WTC11 (cell line): ENCODE measurements around the gene SEC31B. TPM values are rescaled to one million over a fixed set of nuclear protein-coding genes. Genes with fewer than 3 reads are reported as not detected.

ENCODE experiments used
- ATAC-seq: fragments of 200-7000 bp; cut with Tn5 transposase; 2 replicates; pipeline ENCODE4 v1.10.0; 2021; ENCODE audit warnings: mild to moderate bottlenecking, moderate library complexity
- CTCF ChIA-PET: fragments of 300-600 bp; sonication (Branson Sonifier 250); formaldehyde crosslinking; loops from one replicate; lab custom pipeline; 2021; ENCODE audit warnings: antibody characterized with exemption; lab: Charles Lee
- POLR2A ChIA-PET: fragments of 350-600 bp; sonication (Branson Sonifier 250); formaldehyde crosslinking; loops from one replicate; lab custom pipeline; 2021; ENCODE audit warnings: antibody characterized with exemption; lab: Charles Lee
- DNase-seq: peaks from one replicate; pipeline ENCODE4 v3.0.0; 2021; ENCODE audit warnings: low spot score
- H3K27ac Mint-ChIP-seq: 2 replicates; pipeline ENCODE4 v1.8.0; 2021; ENCODE audit warnings: mixed read lengths
- H3K27me3 Mint-ChIP-seq: 2 replicates; pipeline ENCODE4 v1.8.0; 2021; ENCODE audit warnings: low read depth, mild to moderate bottlenecking, moderate library complexity, mixed read lengths
- H3K36me3 Mint-ChIP-seq: 2 replicates; pipeline ENCODE4 v1.8.0; 2021; ENCODE audit warnings: mixed read lengths
- H3K4me1 Mint-ChIP-seq: 2 replicates; pipeline ENCODE4 v1.8.0; 2022; ENCODE audit warnings: mixed read lengths
- H3K4me3 Mint-ChIP-seq: 2 replicates; pipeline ENCODE4 v1.8.0; 2021; ENCODE audit warnings: mild to moderate bottlenecking, moderate library complexity, mixed read lengths
- H3K9me3 Mint-ChIP-seq: 2 replicates; pipeline ENCODE4 v1.8.0; 2021; ENCODE audit warnings: mixed read lengths
- AFF4 ChIP-seq: sonication (generic); formaldehyde crosslinking; IDR thresholded peaks from 2 replicates; pipeline ENCODE4 v1.8.1; 2023; ENCODE audit warnings: mild to moderate bottlenecking, missing genetic modification reagents, borderline replicate concordance
- E2F1 ChIP-seq: sonication (generic); formaldehyde crosslinking; IDR thresholded peaks from 2 replicates; pipeline ENCODE4 v1.8.0; 2022; ENCODE audit warnings: mild to moderate bottlenecking, missing genetic modification reagents
- ELF4 ChIP-seq: sonication (generic); formaldehyde crosslinking; IDR thresholded peaks from 2 replicates; pipeline ENCODE4 v1.8.1; 2022; ENCODE audit warnings: low read depth, mild to moderate bottlenecking, moderate library complexity, missing genetic modification reagents
- ETV6 ChIP-seq: sonication (generic); formaldehyde crosslinking; IDR thresholded peaks from 2 replicates; pipeline ENCODE4 v1.8.1; 2022; ENCODE audit warnings: mild to moderate bottlenecking, missing genetic modification reagents
- FOXP1 ChIP-seq: sonication (generic); formaldehyde crosslinking; IDR thresholded peaks from 2 replicates; pipeline ENCODE4 v1.8.0; 2022; ENCODE audit warnings: missing genetic modification reagents, mild to moderate bottlenecking, moderate library complexity, borderline replicate concordance
- IRF1 ChIP-seq: sonication (generic); formaldehyde crosslinking; IDR thresholded peaks from 2 replicates; pipeline ENCODE4 v1.8.0; 2023; ENCODE audit warnings: missing genetic modification reagents
- PRDM15 ChIP-seq: sonication (generic); formaldehyde crosslinking; IDR thresholded peaks from 2 replicates; pipeline ENCODE4 v1.8.0; 2022; ENCODE audit warnings: missing genetic modification reagents
- RORB ChIP-seq: fragments of 250-450 bp; sonication (Bioruptor Pico); IDR thresholded peaks from 2 replicates; pipeline ENCODE4 v1.9.0; 2021; ENCODE audit warnings: mild to moderate bottlenecking
- STAT6 ChIP-seq: sonication (generic); formaldehyde crosslinking; conservative IDR thresholded peaks from 2 replicates; pipeline ENCODE4 v1.8.1; 2023; ENCODE audit warnings: mild to moderate bottlenecking, low read depth, missing genetic modification reagents, moderate library complexity
- TCF7 ChIP-seq: sonication (generic); formaldehyde crosslinking; IDR thresholded peaks from 2 replicates; pipeline ENCODE4 v1.8.0; 2022; ENCODE audit warnings: mild to moderate bottlenecking, low read depth, missing genetic modification reagents, moderate library complexity
- ZNF121 ChIP-seq: sonication (generic); formaldehyde crosslinking; IDR thresholded peaks from 2 replicates; pipeline ENCODE4 v1.8.0; 2023; ENCODE audit warnings: missing genetic modification reagents
- ZNF512 ChIP-seq: sonication (generic); formaldehyde crosslinking; IDR thresholded peaks from 2 replicates; pipeline ENCODE4 v1.8.1; 2022; ENCODE audit warnings: missing genetic modification reagents, borderline replicate concordance
- total RNA-seq: library from RNA; stranded (reverse); gene quantifications from 3 replicates; pipeline ENCODE4 v1.2.3, GENCODE V29; 2021

The SEC31B gene
- total RNA-seq, 1 experiment from 2014 or later, result 6.7 TPM

GRCh38 chr10:100468322-100468721 is 51.3 kb downstream of the SEC31B start:
- DNase-seq (no peak), ATAC-seq (peak; percentile 43)
- Mint-ChIP-seq H3K27me3 (peaks cover 90% of the 10 kb centered on the region), H3K9me3 (no peaks in the 10 kb centered on the region), H3K36me3 (no peaks in the 10 kb centered on the region), H3K4me1 (no peaks in the 10 kb centered on the region), H3K4me3 (no peak overlapping the region), H3K27ac (no peak overlapping the region)
- ChIA-PET POLR2A (no interaction called here), CTCF (interaction anchor here (0.5 to 3.1 kb wide), 7 partner anchors 14 to 51 kb away, joined by 3 to 22 read pairs (median 8); no protein-coding TSS in a partner anchor)
- TF ChIP-seq ETV6 (CRISPR knock-in tag) (no peak), FOXP1 (no peak), ELF4 (CRISPR knock-in tag) (no peak), TCF7 (CRISPR knock-in tag) (no peak), STAT6 (no peak), PRDM15 (no peak), RORB (CRISPR knock-in tag) (no peak), ZNF512 (CRISPR knock-in tag) (no peak), IRF1 (CRISPR knock-in tag) (no peak), ZNF121 (no peak), AFF4 (CRISPR knock-in tag) (no peak), E2F1 (CRISPR knock-in tag) (no peak)
